PFSK-1 (cell line): ENCODE data around the gene PHF14.

Source experiments
- FOXP2 ChIP-seq: optimal IDR thresholded peaks from 2 replicates; pipeline ENCODE3; 2011; ENCODE audit warnings: borderline replicate concordance, control low read depth, inconsistent platforms; ENCODE audit not compliant: insufficient read depth; ENCODE audit errors: extremely low read length, extremely low read depth
- POLR2AphosphoS5 ChIP-seq: IDR thresholded peaks from 2 replicates; pipeline ENCODE4 v1.6.1; 2012; ENCODE audit warnings: low read depth, mild to moderate bottlenecking, control low read depth, low read length, moderate library complexity
- REST ChIP-seq, 2 experiments: IDR thresholded peaks; 2 replicates each; pipeline versions ENCODE4 v1.6.1 to v1.8.0; 2011 to 2012; ENCODE audit warnings: low read depth in 2 of 2, low read length in 2 of 2, control low read depth in 1 of 2, inconsistent platforms in 1 of 2, mild to moderate bottlenecking in 1 of 2, moderate library complexity in 1 of 2; ENCODE audit not compliant: insufficient read depth in 1 of 2
- TAF1 ChIP-seq: IDR thresholded peaks from 2 replicates; pipeline ENCODE4 v1.6.1; 2012; ENCODE audit warnings: low read length, control low read depth, borderline replicate concordance; ENCODE audit not compliant: insufficient read depth

- TF ChIP-seq POLR2AphosphoS5 (no peak), REST (IDR thresholded peaks at IDR 0.05; ENCODE audit: insufficient read depth in 1 of 2, low read depth in 2 of 2, low read length in 2 of 2) (no peak), FOXP2 (no peak), TAF1 (no peak)
Observed at GRCh38 chr7:11217848-11218565, 244.3 kb downstream of the PHF14 start.
